ENCODE measurements around the gene PSMD14.

Gene PSMD14

GRCh38 chr2:161418275-161418714 lies 110.1 kb downstream of the PSMD14 start:
- no peak for DNase-seq (ENCODE audit: low read depth in 2 of 3, low spot score in 1 of 3)

- no peak for DNase-seq (ENCODE audit: low read depth in 2 of 3, low spot score in 1 of 3)
These were observed 110.8 kb downstream of the PSMD14 start for GRCh38 chr2:161418715-161419637.

- DNase-seq (ENCODE audit: low read depth in 2 of 3, low spot score in 1 of 3), result no peak
These were observed 111.5 kb downstream of the PSMD14 start for GRCh38 chr2:161419638-161420190.

GRCh38 chr2:161420406-161421074 lies 112.3 kb downstream of the PSMD14 start:
- DNase-seq (ENCODE audit: low read depth in 2 of 3, low spot score in 1 of 3), result no peak

- no peak for DNase-seq (ENCODE audit: low read depth in 2 of 3, low spot score in 1 of 3)
These were observed 113.5 kb downstream of the PSMD14 start for GRCh38 chr2:161421686-161422085.

GRCh38 chr2:161422816-161423403 lies 114.7 kb downstream of the PSMD14 start:
- DNase-seq (ENCODE audit: low read depth in 2 of 3, low spot score in 1 of 3), result no peak

- no peak for DNase-seq (ENCODE audit: low read depth in 2 of 3, low spot score in 1 of 3)
These were observed 115.5 kb downstream of the PSMD14 start for GRCh38 chr2:161423421-161424393.

- no peak for DNase-seq (ENCODE audit: low read depth in 2 of 3, low spot score in 1 of 3)
These were observed 116.2 kb downstream of the PSMD14 start for GRCh38 chr2:161424394-161424769.

- no peak for DNase-seq (ENCODE audit: low read depth in 2 of 3, low spot score in 1 of 3)
These were observed 116.9 kb downstream of the PSMD14 start for GRCh38 chr2:161424891-161425727.

- DNase-seq (ENCODE audit: low read depth in 2 of 3, low spot score in 1 of 3), result no peak
These were observed 117.7 kb downstream of the PSMD14 start for GRCh38 chr2:161425728-161426454.

- no peak for DNase-seq (ENCODE audit: low read depth in 2 of 3, low spot score in 1 of 3)
These were observed 118.3 kb downstream of the PSMD14 start for GRCh38 chr2:161426455-161426921.

- DNase-seq (ENCODE audit: low read depth in 2 of 3, low spot score in 1 of 3), result no peak
These were observed 118.9 kb downstream of the PSMD14 start for GRCh38 chr2:161426922-161427663.

GRCh38 chr2:161427664-161428587 lies 119.7 kb downstream of the PSMD14 start:
- DNase-seq (ENCODE audit: low read depth in 2 of 3, low spot score in 1 of 3), result no peak

- DNase-seq (ENCODE audit: low read depth in 2 of 3, low spot score in 1 of 3), result no peak
These were observed 122.2 kb downstream of the PSMD14 start for GRCh38 chr2:161430386-161430785.

- no peak for DNase-seq (ENCODE audit: low read depth in 2 of 3, low spot score in 1 of 3)
These were observed 123.9 kb downstream of the PSMD14 start for GRCh38 chr2:161432107-161432506.

GRCh38 chr2:161434118-161434517 lies 125.9 kb downstream of the PSMD14 start:
- no peak for DNase-seq (ENCODE audit: low read depth in 2 of 3, low spot score in 1 of 3)

- DNase-seq (ENCODE audit: low read depth in 2 of 3, low spot score in 1 of 3), result no peak
These were observed 128.2 kb downstream of the PSMD14 start for GRCh38 chr2:161436411-161436810.

Data from stimulated activated CD4-positive, alpha-beta T cell treated with anti-CD3 and anti-CD28 coated beads, Interleukin-12 subunit alpha, Interleukin-12 subunit beta, amount 100 ng/mL, for 48 hours (primary cell).